GM18858 (cell line): ENCODE measurements around the gene RAX2.
"Not testable (repeated sequence)": the region's sequence is repeated elsewhere in the genome, so short reads cannot be mapped to it uniquely, and the experiment has no call there.

Experiments used
- ATAC-seq: cut with Tn5 transposase; IDR thresholded peaks from one replicate; pipeline ENCODE4 v1.9.1; 2021; ENCODE audit not compliant: unreplicated experiment

RAX2 gene

GRCh38 chr19:3771906-3772455 is at the start of gene RAX2:
TSS of gene RAX2 (minus strand) at chr19:3772228. CDS start at chr19:3771742, 486 bp downstream.
- ATAC-seq = no peak

- ATAC-seq = no peak
These were observed 49.1 kb upstream of the RAX2 start for GRCh38 chr19:3821156-3821555.

DNA sequence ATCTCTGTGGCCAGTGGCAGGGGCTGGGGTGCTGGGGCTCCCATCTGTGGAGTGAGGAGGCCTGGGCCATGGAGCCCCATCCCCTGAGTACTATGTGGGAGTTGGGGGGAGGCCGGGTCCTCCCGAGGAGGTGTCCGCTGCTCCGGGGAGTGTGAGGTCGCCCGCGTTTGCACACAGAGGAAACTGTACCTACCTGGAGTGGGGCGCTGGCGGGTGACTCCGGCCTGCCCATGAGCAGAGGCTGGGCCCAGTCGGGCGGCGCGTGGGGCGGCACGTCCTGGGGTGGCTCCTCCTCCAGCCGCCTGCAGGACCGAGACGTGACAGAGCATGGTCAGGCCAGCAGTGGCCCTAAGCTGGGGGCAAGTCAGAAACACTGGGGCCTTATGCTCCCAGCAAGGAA is 48.0 kb upstream of the RAX2 start:
- ATAC-seq = no peak

DNA sequence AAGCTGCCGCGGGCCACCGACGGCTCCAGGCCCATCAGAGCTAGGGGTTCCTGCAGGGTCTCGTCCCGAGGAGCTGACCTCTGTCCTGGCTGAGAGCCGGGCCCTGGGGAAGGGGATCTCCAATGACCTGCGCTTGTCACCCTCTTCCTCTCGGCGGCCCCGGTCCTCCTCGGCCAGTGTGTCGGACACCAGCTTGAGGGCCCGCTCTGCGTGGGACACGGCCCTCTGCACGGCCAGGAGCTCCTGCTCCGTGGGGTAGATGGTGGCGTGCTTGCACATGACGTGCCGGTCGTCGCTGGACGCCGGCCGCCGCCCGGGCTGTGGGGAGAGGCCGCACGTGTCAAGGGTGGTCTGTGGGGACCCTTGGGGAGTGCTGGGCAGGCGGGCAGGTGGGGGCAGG is 46.9 kb upstream of the RAX2 start:
- ATAC-seq = no peak

DNA sequence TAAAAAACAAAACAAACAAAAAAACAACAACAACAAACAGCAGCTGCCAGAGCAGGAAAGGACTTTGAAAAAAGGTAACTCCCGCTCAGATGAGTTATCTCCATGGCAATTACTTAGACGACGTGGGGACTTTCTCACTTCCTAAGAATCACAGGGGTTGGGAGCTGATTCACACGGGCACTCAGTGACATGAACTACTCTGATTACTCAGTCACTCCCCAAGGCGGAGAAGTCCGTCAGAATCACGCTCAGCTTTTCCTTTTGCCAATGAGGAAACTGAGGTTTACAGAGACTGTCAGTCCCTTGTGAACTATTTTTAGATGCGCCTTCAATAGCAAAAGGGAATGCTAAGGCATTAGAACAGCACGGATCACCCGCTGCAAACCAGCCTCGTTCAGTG is 46.4 kb upstream of the RAX2 start:
- ATAC-seq = no peak

GRCh38 chr19:3817761-3818160 is 45.7 kb upstream of the RAX2 start:
- ATAC-seq = no peak

GRCh38 chr19:3816566-3817218 is 44.7 kb upstream of the RAX2 start:
- no peak for ATAC-seq

- ATAC-seq = not testable (repeated sequence)
These were observed 44.1 kb upstream of the RAX2 start for GRCh38 chr19:3816148-3816547.

DNA sequence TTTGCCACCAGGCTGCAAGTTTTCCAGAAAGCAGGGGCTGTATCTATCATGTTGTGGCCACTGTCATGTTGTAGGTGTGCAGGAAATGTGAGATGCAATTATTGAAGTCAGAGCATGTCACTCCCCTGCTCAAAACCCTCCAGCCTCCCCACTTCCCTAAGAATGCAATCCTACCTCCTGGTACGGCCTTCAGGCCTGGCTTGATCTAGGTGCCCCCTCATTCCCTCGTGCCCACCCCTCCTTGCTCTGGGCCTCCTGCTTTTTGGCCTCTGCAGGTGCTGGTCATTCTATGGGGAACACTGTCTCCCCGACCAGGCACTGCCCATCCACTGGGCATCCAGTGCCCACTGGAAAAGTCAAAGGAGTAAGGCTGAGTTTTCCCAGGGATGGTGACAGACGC is 42.6 kb upstream of the RAX2 start:
- no peak for ATAC-seq

DNA sequence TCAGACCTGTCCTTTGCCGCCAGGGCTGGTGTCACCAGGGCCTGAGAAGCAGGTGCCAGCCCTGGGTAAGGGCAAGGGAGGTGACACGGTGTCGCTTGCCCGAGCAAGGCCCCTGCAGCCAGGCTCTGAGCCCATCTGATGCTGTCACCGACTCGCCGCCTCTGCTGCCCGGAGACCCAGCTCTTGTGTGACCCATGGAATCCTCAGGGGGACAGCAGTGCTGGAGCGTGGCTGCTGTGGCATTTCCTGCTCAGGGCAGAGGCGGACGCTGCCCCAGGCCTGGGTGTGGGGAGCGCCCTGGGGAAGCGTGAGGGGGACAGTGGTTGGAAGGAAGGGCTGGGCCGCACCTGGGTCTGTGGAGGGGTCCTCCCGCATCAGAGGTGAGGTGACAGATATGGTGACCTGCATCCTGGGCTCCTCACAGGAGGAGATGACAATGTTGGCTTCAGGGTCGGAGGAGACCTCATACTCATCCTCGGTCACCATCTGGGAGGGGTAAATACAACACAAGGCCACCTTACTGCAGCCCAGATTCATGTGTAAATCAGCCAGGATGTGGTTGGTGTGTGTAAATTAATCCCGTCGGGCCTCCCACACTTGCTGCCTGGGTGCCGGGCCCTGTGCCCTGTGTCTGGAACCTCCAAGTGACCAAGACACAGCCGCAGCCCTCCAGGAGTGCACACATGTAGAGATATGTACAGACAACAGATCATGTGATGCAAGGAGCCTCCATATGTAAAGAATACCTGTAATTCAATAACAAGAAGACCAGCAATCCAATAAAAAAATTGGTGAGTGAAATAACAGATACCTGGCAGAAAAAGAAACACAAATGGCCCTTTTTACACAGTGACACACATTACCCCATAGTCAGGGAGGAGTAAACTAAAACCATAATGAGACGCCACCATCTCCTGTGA is 41.7 kb upstream of the RAX2 start:
- ATAC-seq = no peak

- ATAC-seq = no peak
These were observed 38.8 kb upstream of the RAX2 start for GRCh38 chr19:3810708-3811355.

GRCh38 chr19:3809881-3810707 is 38.1 kb upstream of the RAX2 start:
- ATAC-seq = no peak

GRCh38 chr19:3808420-3809143 is 36.6 kb upstream of the RAX2 start:
- no peak for ATAC-seq

DNA sequence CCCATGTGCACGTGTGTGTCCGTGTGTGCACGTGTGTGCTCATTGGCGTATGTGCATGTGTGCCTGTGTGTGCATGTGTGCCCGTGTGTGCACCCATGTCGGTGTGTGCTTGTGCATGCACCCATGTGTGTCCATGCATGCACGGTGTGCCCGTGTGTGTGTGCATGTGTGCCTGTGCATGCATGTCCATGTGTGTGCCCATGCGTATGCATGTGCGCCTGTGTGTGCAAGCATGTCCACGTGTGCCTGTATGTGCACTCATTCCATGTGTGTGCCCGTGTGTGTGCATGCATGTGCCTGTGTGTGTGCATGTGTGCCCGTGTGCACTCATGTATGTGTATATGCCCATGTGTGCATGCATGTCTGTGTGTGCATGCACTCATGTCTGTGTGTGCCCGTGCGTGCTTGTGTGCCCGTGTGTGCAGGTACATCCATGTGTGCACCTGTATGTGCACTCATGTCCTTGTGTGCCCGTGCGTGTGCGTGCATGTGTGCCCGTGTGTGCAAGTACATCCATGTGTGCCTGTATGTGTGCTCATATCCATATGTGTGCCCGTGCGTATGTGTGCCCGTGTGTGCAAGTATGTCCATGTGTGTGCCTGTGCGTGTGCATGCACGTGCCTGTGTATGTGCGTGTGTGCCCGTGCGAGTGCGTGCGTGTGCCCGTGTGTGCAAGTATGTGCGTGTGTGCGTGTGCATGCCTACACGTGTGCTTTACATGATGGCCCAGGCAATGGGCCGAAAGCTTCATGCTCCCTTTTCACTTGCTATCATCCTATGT is 35.7 kb upstream of the RAX2 start:
- no peak for ATAC-seq

GRCh38 chr19:3807131-3807480 is 35.1 kb upstream of the RAX2 start:
- no peak for ATAC-seq

DNA sequence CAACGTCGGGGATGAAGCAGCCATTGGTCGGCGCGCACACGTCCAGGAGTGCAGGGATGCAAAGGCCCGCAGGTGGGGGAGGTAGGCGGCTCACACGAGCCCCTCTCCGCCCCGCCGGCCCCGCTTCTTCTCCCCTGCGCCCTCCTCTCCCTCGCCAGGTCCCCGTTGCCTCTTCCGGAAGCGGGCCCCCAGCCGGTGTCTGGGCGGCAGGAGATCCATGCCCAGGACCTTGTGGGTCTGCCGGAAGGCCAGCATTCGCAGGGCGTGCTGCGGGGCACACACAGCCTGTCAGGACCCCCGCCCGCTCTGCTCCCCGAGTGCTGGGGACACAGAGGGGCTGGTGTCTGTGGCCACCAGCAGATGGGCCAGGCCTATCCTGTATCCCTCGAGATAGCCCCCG is 33.8 kb upstream of the RAX2 start:
- ATAC-seq = no peak

DNA sequence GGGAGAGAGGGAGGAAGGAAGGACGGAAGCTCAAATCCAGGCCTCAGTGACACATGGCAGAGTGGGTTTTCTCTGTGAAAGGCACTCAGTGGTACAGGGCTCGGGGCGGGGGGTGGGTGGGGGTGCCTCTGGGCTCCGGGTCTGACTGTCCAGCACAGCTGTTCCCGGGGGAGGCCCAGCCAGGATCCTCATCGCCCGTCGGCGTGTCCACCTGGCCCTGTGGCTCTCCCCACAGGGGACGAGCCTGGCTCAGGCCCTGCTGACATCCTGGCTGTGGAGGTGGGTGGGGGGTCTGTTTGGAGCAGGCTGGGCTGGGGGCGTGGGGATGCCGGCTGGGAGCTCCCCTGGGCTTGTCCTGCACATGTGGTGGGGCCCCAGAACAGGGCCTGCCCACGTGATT is 32.4 kb upstream of the RAX2 start:
- ATAC-seq = no peak

GRCh38 chr19:3803986-3804385 is 32.0 kb upstream of the RAX2 start:
- no peak for ATAC-seq

GRCh38 chr19:3803114-3803888 is 31.3 kb upstream of the RAX2 start:
- ATAC-seq = no peak
